CD4-positive, alpha-beta T cell (primary cell): ENCODE data around the gene PGBD1. TPM values are rescaled to one million over a fixed set of nuclear protein-coding genes. Genes with fewer than 3 reads are reported as not detected.

Experiments used
- ATAC-seq: fragments of 200-7000 bp; cut with Tn5 transposase; one replicate; pipeline ENCODE4 v1.10.0; 2022; ENCODE audit warnings: mild to moderate bottlenecking; ENCODE audit not compliant: poor library complexity
- CTCF ChIA-PET: fragments of 350-600 bp; sonication (Branson Sonifier 250); formaldehyde crosslinking; loops from one replicate; lab custom pipeline; 2021; ENCODE audit warnings: antibody characterized with exemption, inconsistent platforms; lab: Charles Lee
- POLR2A ChIA-PET: fragments of 350-600 bp; sonication (Branson Sonifier 250); formaldehyde crosslinking; loops from one replicate; lab custom pipeline; 2021; ENCODE audit warnings: antibody characterized with exemption, inconsistent platforms; lab: Charles Lee
- DNase-seq, 14 experiments: peaks; one replicate each; pipeline ENCODE4 v3.0.0-alpha.2; 2013 to 2020; ENCODE audit warnings: mixed read lengths in 2 of 14
- H3K27ac ChIP-seq, 2 donors: one replicate each; pipeline versions ENCODE4 v1.5.1 to v1.7.0; 2013; ENCODE audit warnings: low read length in 2 of 2, low read depth in 1 of 2, mild to moderate bottlenecking in 1 of 2
- H3K27me3 ChIP-seq, 2 experiments: 1 replicate in 1 of 2; 2 replicates in 1 of 2; pipeline versions ENCODE4 v1.6.1 to v1.7.0; 2013; ENCODE audit warnings: low read length in 2 of 2, control low read depth in 1 of 2, mild to moderate bottlenecking in 1 of 2, moderate library complexity in 1 of 2; ENCODE audit not compliant: insufficient read depth in 2 of 2, control insufficient read depth in 1 of 2
- H3K36me3 ChIP-seq: one replicate; pipeline ENCODE4 v1.6.1; 2013; ENCODE audit warnings: low read length, control low read depth; ENCODE audit not compliant: insufficient read depth
- H3K4me1 ChIP-seq: one replicate; pipeline ENCODE4 v1.6.1; 2013; ENCODE audit warnings: low read length, control low read depth; ENCODE audit not compliant: insufficient read depth
- H3K4me3 ChIP-seq: one replicate; pipeline ENCODE4 v1.5.1; 2013; ENCODE audit warnings: mild to moderate bottlenecking, low read length, moderate library complexity
- H3K9me3 ChIP-seq, 2 experiments: 1 replicate in 1 of 2; 2 replicates in 1 of 2; pipeline versions ENCODE4 v1.6.1 to v1.7.0; 2013; ENCODE audit warnings: low read length in 2 of 2, mild to moderate bottlenecking in 2 of 2, control low read depth in 1 of 2, moderate library complexity in 1 of 2; ENCODE audit not compliant: control insufficient read depth in 1 of 2, insufficient read depth in 1 of 2
- H3K27ac Mint-ChIP-seq: one replicate; pipeline ENCODE4 v1.8.0; 2020; ENCODE audit warnings: mixed read lengths
- H3K27me3 Mint-ChIP-seq: one replicate; pipeline ENCODE4 v1.8.0; 2021; ENCODE audit warnings: mixed read lengths
- H3K36me3 Mint-ChIP-seq: one replicate; pipeline ENCODE4 v1.8.0; 2021; ENCODE audit warnings: low read depth, mixed read lengths
- H3K4me1 Mint-ChIP-seq: one replicate; pipeline ENCODE4 v1.8.0; 2021; ENCODE audit warnings: low read depth, mixed read lengths
- H3K4me3 Mint-ChIP-seq: one replicate; pipeline ENCODE4 v1.8.0; 2020; ENCODE audit warnings: mild to moderate bottlenecking, mixed read lengths
- H3K9me3 Mint-ChIP-seq: one replicate; pipeline ENCODE4 v1.8.0; 2020; ENCODE audit warnings: mixed read lengths
- intact Hi-C, 2 experiments: fragments of 100-400 bp; cut with DNase I in 1 of 2; cut with micrococcal nuclease in 1 of 2; formaldehyde crosslinking; loops; one replicate each; pipeline versions ENCODE4 v1.15.1 to v1.9.0; 2023 to 2025; cut with DNase I, micrococcal nuclease
- total RNA-seq, 174 experiments: library from RNA in 2 of 174; stranded (reverse) in 2 of 174; gene quantifications; one replicate each; pipeline ENCODE4 v1.2.3 and lab custom pipeline; 2021 to 2026
- TF ChIP-seq, protein P1 (sequence below): fragments of 200-600 bp; IDR thresholded peaks from one replicate; pipeline ENCODE4 v1.8.0; 2022; ENCODE audit warnings: antibody characterized with exemption, mild to moderate bottlenecking

The PGBD1 gene
- total RNA-seq, 2 experiments from 2014 or later: 1.3 to 1.4 TPM

DNA sequence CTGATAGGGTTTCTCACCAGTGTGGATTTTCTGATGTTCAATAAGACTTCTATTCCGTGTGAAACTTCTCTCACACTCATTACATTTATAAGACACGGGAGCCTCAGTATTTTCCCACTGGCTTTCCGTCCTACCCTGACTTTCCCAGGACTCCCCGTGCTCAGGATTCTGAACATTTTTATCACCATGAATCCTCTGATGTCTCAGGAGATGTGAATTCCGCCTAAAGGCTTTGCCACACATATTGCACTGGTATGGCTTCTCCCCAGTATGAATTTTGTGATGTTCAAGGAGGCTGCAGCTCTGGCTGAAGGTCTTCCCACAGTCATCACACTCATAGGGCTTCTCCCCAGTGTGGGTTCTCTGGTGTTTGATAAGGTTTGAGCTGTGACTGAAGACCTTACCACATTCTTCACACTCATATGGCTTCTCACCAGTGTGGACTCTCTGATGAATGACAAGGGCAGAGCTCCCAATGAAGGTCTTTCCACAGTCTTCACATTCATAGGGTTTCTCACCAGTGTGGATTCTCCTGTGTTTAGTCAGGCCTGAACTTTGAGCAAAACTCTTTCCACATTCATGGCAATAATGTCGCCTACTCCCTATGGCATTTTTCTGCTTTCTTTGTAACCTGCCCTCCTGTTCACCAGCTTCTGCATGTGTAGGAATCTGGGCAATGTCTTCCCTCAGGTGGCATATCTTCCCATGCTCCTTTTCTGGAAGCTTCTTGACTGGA, 36.0 kb upstream of the PGBD1 start:
- CTCF ChIA-PET: no interaction called here
- peaks cover 44% of the 10 kb centered on the region for H3K36me3 ChIP-seq
- Mint-ChIP-seq H3K36me3 (peaks cover 68% of the 10 kb centered on the region), H3K27me3 (no peaks in the 10 kb centered on the region), H3K27ac (no peak overlapping the region), H3K4me3 (no peak overlapping the region), H3K9me3 (no peaks in the 10 kb centered on the region), H3K4me1 (peaks cover 15% of the 10 kb centered on the region)
- POLR2A ChIA-PET: no interaction called here
- no peaks in the 10 kb centered on the region for H3K27me3 ChIP-seq
- intact Hi-C loops: no loop called here
- TF ChIP-seq, protein P1, sequence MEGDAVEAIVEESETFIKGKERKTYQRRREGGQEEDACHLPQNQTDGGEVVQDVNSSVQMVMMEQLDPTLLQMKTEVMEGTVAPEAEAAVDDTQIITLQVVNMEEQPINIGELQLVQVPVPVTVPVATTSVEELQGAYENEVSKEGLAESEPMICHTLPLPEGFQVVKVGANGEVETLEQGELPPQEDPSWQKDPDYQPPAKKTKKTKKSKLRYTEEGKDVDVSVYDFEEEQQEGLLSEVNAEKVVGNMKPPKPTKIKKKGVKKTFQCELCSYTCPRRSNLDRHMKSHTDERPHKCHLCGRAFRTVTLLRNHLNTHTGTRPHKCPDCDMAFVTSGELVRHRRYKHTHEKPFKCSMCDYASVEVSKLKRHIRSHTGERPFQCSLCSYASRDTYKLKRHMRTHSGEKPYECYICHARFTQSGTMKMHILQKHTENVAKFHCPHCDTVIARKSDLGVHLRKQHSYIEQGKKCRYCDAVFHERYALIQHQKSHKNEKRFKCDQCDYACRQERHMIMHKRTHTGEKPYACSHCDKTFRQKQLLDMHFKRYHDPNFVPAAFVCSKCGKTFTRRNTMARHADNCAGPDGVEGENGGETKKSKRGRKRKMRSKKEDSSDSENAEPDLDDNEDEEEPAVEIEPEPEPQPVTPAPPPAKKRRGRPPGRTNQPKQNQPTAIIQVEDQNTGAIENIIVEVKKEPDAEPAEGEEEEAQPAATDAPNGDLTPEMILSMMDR: no peak
- ATAC-seq: no peak
- H3K27ac ChIP-seq: no peak overlapping the region
- no peaks in the 10 kb centered on the region for H3K9me3 ChIP-seq
- peaks cover 3% of the 10 kb centered on the region for H3K4me1 ChIP-seq
- DNase-seq: no peak
- H3K4me3 ChIP-seq: no peak overlapping the region

DNA sequence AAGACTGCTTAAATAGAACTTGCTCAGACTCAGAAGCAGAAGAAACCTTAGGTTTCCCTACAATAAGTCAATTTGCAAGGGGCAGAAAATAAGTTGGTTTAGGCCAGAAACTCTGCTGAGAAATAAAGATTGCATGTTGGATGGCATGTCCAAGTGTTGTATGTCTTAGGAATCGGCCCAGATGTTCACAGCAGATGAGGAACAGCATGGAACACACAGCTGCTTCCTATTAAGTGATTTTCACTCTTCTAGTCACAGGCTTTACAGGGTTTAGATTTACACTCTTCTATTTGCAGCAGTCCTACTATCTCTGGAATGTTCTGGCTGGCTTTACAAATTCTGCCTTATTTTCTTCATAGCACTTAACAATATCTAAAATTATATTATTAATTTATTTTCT, 32.5 kb upstream of the PGBD1 start:
- no peak for DNase-seq
- TF ChIP-seq, protein P1: no peak
- Histone ChIP-seq H3K4me1 (peaks cover 24% of the 10 kb centered on the region), H3K27ac (no peak overlapping the region), H3K4me3 (no peak overlapping the region), H3K27me3 (no peaks in the 10 kb centered on the region), H3K9me3 (no peaks in the 10 kb centered on the region), H3K36me3 (peaks cover 44% of the 10 kb centered on the region)
- Mint-ChIP-seq H3K4me3 (peak overlapping the region; percentile 15), H3K36me3 (peaks cover 64% of the 10 kb centered on the region), H3K9me3 (no peaks in the 10 kb centered on the region), H3K27ac (no peak overlapping the region), H3K4me1 (peaks cover 43% of the 10 kb centered on the region), H3K27me3 (no peaks in the 10 kb centered on the region)
- POLR2A ChIA-PET: interaction anchor here (0.7 kb wide), 1 partner anchor 19 kb away, joined by 3 read pairs; no protein-coding TSS in a partner anchor
- ATAC-seq: no peak
- intact Hi-C loops: no loop called here
- CTCF ChIA-PET: no interaction called here

GRCh38 chr6:28250747-28251146, 30.6 kb upstream of the PGBD1 start:
- Histone ChIP-seq H3K4me1 (peaks cover 24% of the 10 kb centered on the region), H3K27ac (no peak overlapping the region), H3K4me3 (no peak overlapping the region), H3K36me3 (peaks cover 30% of the 10 kb centered on the region), H3K9me3 (no peaks in the 10 kb centered on the region), H3K27me3 (no peaks in the 10 kb centered on the region)
- H3K4me3 Mint-ChIP-seq: peak overlapping the region; percentile 90
- POLR2A ChIA-PET: interaction anchor here (1.0 kb wide), 1 partner anchor 146 kb away, joined by 3 read pairs; no protein-coding TSS in a partner anchor
- peaks cover 46% of the 10 kb centered on the region for H3K36me3 Mint-ChIP-seq
- CTCF ChIA-PET: interaction anchor here (0.6 kb wide), 1 partner anchor 1065 kb away, joined by 3 read pairs; no protein-coding TSS in a partner anchor
- ATAC-seq: no peak
- H3K4me1 Mint-ChIP-seq: peaks cover 43% of the 10 kb centered on the region
- intact Hi-C loops: loop anchor here (5.0 kb wide), 4 partner anchors 102 to 863 kb away; partner anchors contain the start of genes ZNF391 (in 1 of the 2) and ZSCAN23 (in 1 of the 2)
- peaks cover 1% of the 10 kb centered on the region for H3K27me3 Mint-ChIP-seq
- DNase-seq: no peak
- peak overlapping the region; percentile 10 for H3K27ac Mint-ChIP-seq
- TF ChIP-seq, protein P1: no peak
- H3K9me3 Mint-ChIP-seq: no peaks in the 10 kb centered on the region
